Uterus (tissue), 4 donors: ENCODE measurements around the gene SMAP2. TPM values are rescaled to one million over a fixed set of nuclear protein-coding genes. Genes with fewer than 3 reads are reported as not detected.
"Not testable (repeated sequence)": the region's sequence is repeated elsewhere in the genome, so short reads cannot be mapped to it uniquely, and the experiment has no call there.

Source experiments
- DNase-seq, 2 donors: peaks; one replicate each; pipeline ENCODE4 v3.0.0-alpha.2; 2019 to 2020
- H3K27ac ChIP-seq, 2 donors: fragments of 200-600 bp; sonication (generic); 1 replicate in 1 of 2; 2 replicates in 1 of 2; pipeline ENCODE4 v1.5.1; 2016 to 2018
- H3K27me3 ChIP-seq, 2 donors: fragments of 200-600 bp; sonication (generic); one replicate each; pipeline ENCODE4 v1.5.1; 2018 to 2019; ENCODE audit warnings: control low read depth in 1 of 2
- H3K36me3 ChIP-seq, 2 donors: fragments of 200-600 bp; sonication (generic); one replicate each; pipeline ENCODE4 v1.5.1; 2019; ENCODE audit warnings: control low read depth in 1 of 2
- H3K4me1 ChIP-seq, 2 donors: fragments of 200-600 bp; sonication (generic); one replicate each; pipeline ENCODE4 v1.5.1; 2018 to 2019; ENCODE audit warnings: control low read depth in 1 of 2
- H3K4me3 ChIP-seq, 2 donors: fragments of 200-600 bp; sonication (generic); 1 replicate in 1 of 2; 2 replicates in 1 of 2; pipeline ENCODE4 v1.5.1; 2018 to 2019; ENCODE audit warnings: mild to moderate bottlenecking in 1 of 2
- H3K9me3 ChIP-seq, 2 donors: fragments of 200-600 bp; sonication (generic); one replicate each; pipeline ENCODE4 v1.5.1; 2019; ENCODE audit warnings: control low read depth in 1 of 2
- POLR2A ChIP-seq, 2 donors: fragments of 450-650 bp; IDR thresholded peaks; one replicate each; pipeline ENCODE4 v1.6.1; 2016; ENCODE audit warnings: antibody characterized with exemption in 2 of 2, mild to moderate bottlenecking in 1 of 2, moderate library complexity in 1 of 2
- intact Hi-C: fragments of 100-400 bp; cut with DNase I; formaldehyde crosslinking; loops from one replicate; pipeline ENCODE4 v1.15.1; 2023; ENCODE audit warnings: low total_unique reads
- total RNA-seq, 4 donors: library from RNA; depleted of rRNA in 3 of 4; stranded (reverse); fragments of >200 nt in 3 of 4; gene quantifications; one replicate each; pipeline versions ENCODE4 v1.1.0 to v1.2.4, GENCODE V29; 2014 to 2023
- TF ChIP-seq, protein P1 (sequence below), 4 experiments: fragments of 200-600 bp in 2 of 4; fragments of 450-650 bp in 2 of 4; sonication (generic) in 2 of 4; IDR thresholded peaks; one replicate each; pipeline ENCODE4 v1.5.1; 2016 to 2019; ENCODE audit warnings: antibody characterized with exemption in 4 of 4, mild to moderate bottlenecking in 2 of 4, moderate library complexity in 1 of 4
- donor health status: DM: yes; HTN: yes; CAD: no.

SMAP2 gene
- 10 to 100 TPM; 11.1 to 24.8 (median 18.6) TPM for total RNA-seq

GRCh38 chr1:40373323-40374283 lies at the start of gene SMAP2:
Gene SMAP2, plus strand, starts transcription at chr1:40373727. Its CDS starts 394 bp downstream, at chr1:40374121.
- peak within 1 kb of the TSS; percentile 68 to 82 for H3K27ac ChIP-seq
- intact Hi-C loops: no loop called here
- no peaks in the 10 kb centered on the region for H3K36me3 ChIP-seq
- no peaks in the 10 kb centered on the region for H3K27me3 ChIP-seq
- peaks cover 0 to 3% of the 10 kb centered on the region in 2 donors for H3K4me1 ChIP-seq
- DNase-seq: peak; percentile 94 to 96
- no peaks in the 10 kb centered on the region for H3K9me3 ChIP-seq
- TF ChIP-seq POLR2A (IDR thresholded peaks at IDR 0.05): peak; percentile 37 to 47
- TF ChIP-seq, protein P1, sequence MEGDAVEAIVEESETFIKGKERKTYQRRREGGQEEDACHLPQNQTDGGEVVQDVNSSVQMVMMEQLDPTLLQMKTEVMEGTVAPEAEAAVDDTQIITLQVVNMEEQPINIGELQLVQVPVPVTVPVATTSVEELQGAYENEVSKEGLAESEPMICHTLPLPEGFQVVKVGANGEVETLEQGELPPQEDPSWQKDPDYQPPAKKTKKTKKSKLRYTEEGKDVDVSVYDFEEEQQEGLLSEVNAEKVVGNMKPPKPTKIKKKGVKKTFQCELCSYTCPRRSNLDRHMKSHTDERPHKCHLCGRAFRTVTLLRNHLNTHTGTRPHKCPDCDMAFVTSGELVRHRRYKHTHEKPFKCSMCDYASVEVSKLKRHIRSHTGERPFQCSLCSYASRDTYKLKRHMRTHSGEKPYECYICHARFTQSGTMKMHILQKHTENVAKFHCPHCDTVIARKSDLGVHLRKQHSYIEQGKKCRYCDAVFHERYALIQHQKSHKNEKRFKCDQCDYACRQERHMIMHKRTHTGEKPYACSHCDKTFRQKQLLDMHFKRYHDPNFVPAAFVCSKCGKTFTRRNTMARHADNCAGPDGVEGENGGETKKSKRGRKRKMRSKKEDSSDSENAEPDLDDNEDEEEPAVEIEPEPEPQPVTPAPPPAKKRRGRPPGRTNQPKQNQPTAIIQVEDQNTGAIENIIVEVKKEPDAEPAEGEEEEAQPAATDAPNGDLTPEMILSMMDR (IDR thresholded peaks at IDR 0.05): no peak
- H3K4me3 ChIP-seq: peak within 1 kb of the TSS; percentile 81 to 93

- H3K9me3 ChIP-seq: not testable (repeated sequence)
- intact Hi-C loops: loop anchor here (10.0 kb wide), 1 partner anchor 187 kb away; no protein-coding TSS in a partner anchor
Measured at GRCh38 chr1:40331403-40331802, 42.1 kb upstream of the SMAP2 start.

GRCh38 chr1:40332695-40333094 lies 40.8 kb upstream of the SMAP2 start:
- no peak for TF ChIP-seq POLR2A (IDR thresholded peaks at IDR 0.05)
- TF ChIP-seq, protein P1 (IDR thresholded peaks at IDR 0.05): no peak
- Histone ChIP-seq H3K4me1 (no peaks in the 10 kb centered on the region), H3K27ac (no peak overlapping the region), H3K36me3 (no peaks in the 10 kb centered on the region), H3K27me3 (no peaks in the 10 kb centered on the region), H3K9me3 (no peaks in the 10 kb centered on the region), H3K4me3 (no peak overlapping the region)
- intact Hi-C loops: loop anchor here (10.0 kb wide), 1 partner anchor 188 kb away; no protein-coding TSS in a partner anchor
- DNase-seq: no peak

More at GRCh38 chr1:40331403-40331802, 42.1 kb upstream of the SMAP2 start:
- not testable (repeated sequence) for H3K27ac ChIP-seq, DNase-seq, H3K36me3 ChIP-seq, H3K4me3 ChIP-seq, H3K4me1 ChIP-seq, H3K27me3 ChIP-seq

DNA sequence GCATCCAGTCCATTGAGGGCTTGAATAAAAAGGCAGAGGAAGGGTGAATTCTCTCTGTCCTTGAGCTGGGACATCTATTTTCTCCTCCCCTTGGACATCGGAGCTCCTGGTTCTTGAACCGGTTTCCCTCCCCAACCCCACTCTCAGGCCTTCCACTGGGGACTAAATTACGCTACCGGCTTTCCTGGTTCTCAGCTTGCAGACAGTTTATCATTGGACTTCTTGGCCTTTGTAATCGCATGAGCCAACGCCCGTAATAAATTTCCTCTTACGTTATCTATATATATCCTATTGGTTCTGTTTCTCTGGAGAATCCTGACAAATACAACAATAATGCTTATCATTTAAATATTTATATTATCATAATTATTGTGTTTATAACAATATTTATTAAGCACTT lies 36.1 kb upstream of the SMAP2 start:
- Histone ChIP-seq H3K27me3 (no peaks in the 10 kb centered on the region), H3K36me3 (no peaks in the 10 kb centered on the region), H3K27ac (no peak overlapping the region), H3K9me3 (no peaks in the 10 kb centered on the region), H3K4me3 (no peak overlapping the region), H3K4me1 (no peaks in the 10 kb centered on the region)
- TF ChIP-seq, protein P1 (IDR thresholded peaks at IDR 0.05): no peak
- TF ChIP-seq POLR2A (IDR thresholded peaks at IDR 0.05): no peak
- intact Hi-C loops: loop anchor here (10.0 kb wide), 1 partner anchor 193 kb away; no protein-coding TSS in a partner anchor
- no peak for DNase-seq

- Histone ChIP-seq H3K4me1 (no peaks in the 10 kb centered on the region), H3K4me3 (no peak overlapping the region), H3K9me3 (no peaks in the 10 kb centered on the region), H3K27me3 (no peaks in the 10 kb centered on the region), H3K27ac (no peak overlapping the region), H3K36me3 (no peaks in the 10 kb centered on the region)
- TF ChIP-seq, protein P1 (IDR thresholded peaks at IDR 0.05): peak; percentile 90 to 97 (median 93)
- no peak for TF ChIP-seq POLR2A (IDR thresholded peaks at IDR 0.05)
- intact Hi-C loops: loop anchor here (10.0 kb wide), 1 partner anchor 194 kb away; no protein-coding TSS in a partner anchor
- peak; percentile 63 to 75 for DNase-seq
Measured at GRCh38 chr1:40338745-40339419, 34.6 kb upstream of the SMAP2 start.
